NOMO-1 treated with DMSO at 0.1 percent for 48 hours (cell line): ENCODE measurements around the gene TENT4B.

Source experiments
- DNase-seq: peaks from one replicate; lab custom pipeline; 2025; ENCODE audit not compliant: unreplicated experiment; lab: John Stamatoyannopoulos, UW

The TENT4B gene

GRCh38 chr16:50254072-50254471 is 101.0 kb downstream of the TENT4B start:
- no peak for DNase-seq

GRCh38 chr16:50255538-50255937 is 102.4 kb downstream of the TENT4B start:
- DNase-seq = no peak

GRCh38 chr16:50256604-50257003 is 103.5 kb downstream of the TENT4B start:
- DNase-seq = no peak

- no peak for DNase-seq
Measured at GRCh38 chr16:50257876-50258275, 104.8 kb downstream of the TENT4B start.

GRCh38 chr16:50259334-50260205 is 106.5 kb downstream of the TENT4B start:
- DNase-seq = no peak

GRCh38 chr16:50260206-50261159 is 107.4 kb downstream of the TENT4B start:
- DNase-seq = no peak

GRCh38 chr16:50261160-50261706 is 108.1 kb downstream of the TENT4B start:
- DNase-seq = no peak

GRCh38 chr16:50261707-50262235 is 108.7 kb downstream of the TENT4B start:
- no peak for DNase-seq

- no peak for DNase-seq
Measured at GRCh38 chr16:50263060-50263909, 110.2 kb downstream of the TENT4B start.

GRCh38 chr16:50263940-50264929 is 111.1 kb downstream of the TENT4B start:
- DNase-seq = no peak

GRCh38 chr16:50265260-50265659 is 112.2 kb downstream of the TENT4B start:
- peak; percentile 29 for DNase-seq

GRCh38 chr16:50265716-50266336 is 112.7 kb downstream of the TENT4B start:
- no peak for DNase-seq

- peak; percentile 80 for DNase-seq
Measured at GRCh38 chr16:50266337-50267091, 113.4 kb downstream of the TENT4B start, which contains the start of gene ADCY7. Gene ADCY7 (plus strand): TSS chr16:50266551. CDS start chr16:50288180, 21,629 bp downstream.

- no peak for DNase-seq
Measured at GRCh38 chr16:50267151-50267631, 114.1 kb downstream of the TENT4B start.

- peak; percentile 64 for DNase-seq
Measured at GRCh38 chr16:50267651-50268050, 114.5 kb downstream of the TENT4B start.

GRCh38 chr16:50268352-50268751 is 115.2 kb downstream of the TENT4B start:
- no peak for DNase-seq

GRCh38 chr16:50269061-50269705 is 116.1 kb downstream of the TENT4B start:
- no peak for DNase-seq
